Measurements from ENCODE around the gene ADCY2.

ADCY2 gene

DNA sequence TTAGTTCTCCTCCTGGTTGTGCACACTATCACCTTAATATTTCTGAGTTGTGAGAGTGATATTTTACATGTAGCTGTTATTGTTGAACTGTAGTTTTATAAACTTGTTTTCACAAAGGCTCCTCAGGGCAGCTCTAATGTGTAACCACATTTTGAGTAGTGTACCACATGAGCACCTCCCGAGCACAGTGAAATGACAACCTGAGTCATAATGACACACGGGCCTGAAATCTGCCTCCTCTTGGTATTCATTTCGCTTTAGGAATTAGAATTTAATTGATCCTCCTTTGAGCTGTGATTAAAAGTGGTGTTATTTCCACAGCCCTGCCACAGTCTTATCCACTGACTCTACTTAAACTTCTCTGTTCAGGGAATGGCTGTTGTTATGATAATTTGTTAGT is 480.9 kb downstream of the ADCY2 start:
- H3K23ac ChIP-seq (ENCODE audit: low read length in 2 of 2), result no peak overlapping the region
- H2BK15ac ChIP-seq (ENCODE audit: low read depth, poor library complexity, severe bottlenecking), result no peak overlapping the region
- no peak overlapping the region for H2BK5ac ChIP-seq (ENCODE audit: low read depth, low read length, poor library complexity, severe bottlenecking)
- no peak overlapping the region for H3K14ac ChIP-seq (ENCODE audit: low read length in 2 of 2)
- WGBS, result 51% methylated on average over 3 of the region's 3 CpGs
- no peak overlapping the region for H4K91ac ChIP-seq (ENCODE audit: low read length)
- H3K36me3 ChIP-seq (ENCODE audit: control insufficient read depth in 1 of 2, insufficient read depth in 2 of 2, low read depth in 1 of 2, low read length in 2 of 2), result peaks cover 19 to 55% of the 10 kb centered on the region in 2 experiments
- peaks cover 11% of the 10 kb centered on the region for H3K4me1 ChIP-seq (ENCODE audit: control insufficient read depth, insufficient read depth, low read depth, low read length)
- no peak overlapping the region for H4K8ac ChIP-seq (ENCODE audit: low read length)
- H3K9ac ChIP-seq (ENCODE audit: low read length), result peak overlapping the region; percentile 18
- DNase-seq, result peak; percentile 34
- H2AFZ ChIP-seq (ENCODE audit: low read depth, low read length), result no peak overlapping the region
- no peak overlapping the region for H3K18ac ChIP-seq (ENCODE audit: low read depth in 1 of 2, low read length in 2 of 2)
- H3K4me2 ChIP-seq (ENCODE audit: low read length, poor library complexity, severe bottlenecking), result no peak overlapping the region
- H2AK5ac ChIP-seq (ENCODE audit: low read length, severe bottlenecking), result no peak overlapping the region
- no peak overlapping the region for H3K4ac ChIP-seq (ENCODE audit: low read depth in 1 of 2, low read length in 2 of 2)
- H3K79me1 ChIP-seq (replicated peaks; ENCODE audit: low read length, poor library complexity, severe bottlenecking), result peaks cover 20% of the 10 kb centered on the region
- no peaks in the 10 kb centered on the region for H3K9me3 ChIP-seq (ENCODE audit: control insufficient read depth, low read length)
- no peak overlapping the region for H2BK120ac ChIP-seq (ENCODE audit: low read depth, low read length)
- no peak overlapping the region for H2BK12ac ChIP-seq (ENCODE audit: low read length in 2 of 2)
- no peaks in the 10 kb centered on the region for H3K27me3 ChIP-seq (ENCODE audit: control insufficient read depth in 1 of 2, insufficient read depth in 1 of 2, low read length in 2 of 2)
- H3K4me3 ChIP-seq (ENCODE audit: insufficient read depth in 1 of 2, low read depth in 1 of 2, low read length in 2 of 2), result no peak overlapping the region
- peak overlapping the region; percentile 41 for H3K27ac ChIP-seq (ENCODE audit: low read length, poor library complexity, severe bottlenecking)

DNA sequence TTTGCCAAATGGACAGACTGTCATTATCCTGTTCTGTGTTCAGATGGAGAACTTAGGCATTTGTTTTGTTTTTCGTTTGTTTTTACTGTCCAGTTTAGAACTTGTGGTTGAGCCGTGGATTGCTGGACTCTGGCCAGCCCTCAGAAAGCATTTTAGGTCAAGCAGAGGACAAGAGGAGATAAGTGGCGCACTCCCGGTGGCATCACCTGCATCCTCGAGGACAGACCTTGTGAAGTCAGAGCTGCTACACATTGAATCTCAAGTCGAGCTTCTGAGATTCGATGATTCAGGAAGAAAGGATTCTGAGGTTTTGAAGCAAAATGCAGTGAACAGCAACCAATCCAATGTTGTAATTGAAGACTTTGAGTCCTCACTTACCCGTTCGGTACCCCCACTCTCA is 481.9 kb downstream of the ADCY2 start:
- Histone ChIP-seq H2BK120ac (ENCODE audit: low read depth, low read length) (no peak overlapping the region), H2BK12ac (ENCODE audit: low read length in 2 of 2) (no peak overlapping the region), H3K9ac (ENCODE audit: low read length) (no peak overlapping the region), H3K18ac (ENCODE audit: low read depth in 1 of 2, low read length in 2 of 2) (no peak overlapping the region), H4K8ac (ENCODE audit: low read length) (no peak overlapping the region), H3K23ac (ENCODE audit: low read length in 2 of 2) (no peak overlapping the region), H3K36me3 (ENCODE audit: control insufficient read depth in 1 of 2, insufficient read depth in 2 of 2, low read depth in 1 of 2, low read length in 2 of 2) (peaks cover 23 to 65% of the 10 kb centered on the region in 2 experiments), H3K79me1 (replicated peaks; ENCODE audit: low read length, poor library complexity, severe bottlenecking) (peaks cover 24% of the 10 kb centered on the region), H3K27me3 (ENCODE audit: control insufficient read depth in 1 of 2, insufficient read depth in 1 of 2, low read length in 2 of 2) (no peaks in the 10 kb centered on the region), H3K4me1 (ENCODE audit: control insufficient read depth, insufficient read depth, low read depth, low read length) (peaks cover 11% of the 10 kb centered on the region), H3K4me2 (ENCODE audit: low read length, poor library complexity, severe bottlenecking) (no peak overlapping the region), H3K9me3 (ENCODE audit: control insufficient read depth, low read length) (no peaks in the 10 kb centered on the region), H2BK5ac (ENCODE audit: low read depth, low read length, poor library complexity, severe bottlenecking) (no peak overlapping the region), H2BK15ac (ENCODE audit: low read depth, poor library complexity, severe bottlenecking) (no peak overlapping the region), H3K14ac (ENCODE audit: low read length in 2 of 2) (no peak overlapping the region), H2AFZ (ENCODE audit: low read depth, low read length) (no peak overlapping the region), H2AK5ac (ENCODE audit: low read length, severe bottlenecking) (no peak overlapping the region), H3K27ac (ENCODE audit: low read length, poor library complexity, severe bottlenecking) (peak overlapping the region; percentile 67), H3K4me3 (ENCODE audit: insufficient read depth in 1 of 2, low read depth in 1 of 2, low read length in 2 of 2) (no peak overlapping the region), H4K91ac (ENCODE audit: low read length) (no peak overlapping the region), H3K4ac (ENCODE audit: low read depth in 1 of 2, low read length in 2 of 2) (no peak overlapping the region)
- DNase-seq, result no peak
- WGBS, result 77% methylated on average over 7 of the region's 9 CpGs

DNA sequence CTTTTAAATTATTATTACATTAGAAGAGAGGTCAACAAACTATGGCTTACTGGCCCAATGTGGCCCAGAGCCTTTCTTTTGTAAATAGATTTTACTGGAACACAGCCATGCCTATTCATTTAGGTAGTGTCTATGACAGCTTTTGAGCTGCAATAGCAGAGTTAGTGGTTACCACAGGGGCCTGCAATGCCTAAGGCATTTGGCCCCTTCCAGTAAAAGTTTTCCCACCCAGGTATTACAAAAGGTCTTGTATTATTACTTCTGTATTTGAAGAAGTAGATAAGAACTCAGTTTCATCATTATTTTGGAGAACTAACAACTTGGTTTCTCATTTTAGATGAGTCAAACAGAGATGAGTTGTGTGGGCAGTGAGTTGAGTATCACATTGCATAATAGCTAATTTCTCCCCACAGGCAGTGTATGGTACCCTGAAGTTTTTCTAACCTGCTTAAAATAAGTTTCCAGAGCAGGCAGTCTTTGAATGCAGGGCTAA is 482.5 kb downstream of the ADCY2 start:
- H4K91ac ChIP-seq (ENCODE audit: low read length), result no peak overlapping the region
- H3K4me2 ChIP-seq (ENCODE audit: low read length, poor library complexity, severe bottlenecking), result no peak overlapping the region
- peaks cover 11% of the 10 kb centered on the region for H3K4me1 ChIP-seq (ENCODE audit: control insufficient read depth, insufficient read depth, low read depth, low read length)
- no peak overlapping the region for H2BK120ac ChIP-seq (ENCODE audit: low read depth, low read length)
- no peak overlapping the region for H2AK5ac ChIP-seq (ENCODE audit: low read length, severe bottlenecking)
- H2BK5ac ChIP-seq (ENCODE audit: low read depth, low read length, poor library complexity, severe bottlenecking), result no peak overlapping the region
- H4K8ac ChIP-seq (ENCODE audit: low read length), result no peak overlapping the region
- H3K79me1 ChIP-seq (replicated peaks; ENCODE audit: low read length, poor library complexity, severe bottlenecking), result peaks cover 25% of the 10 kb centered on the region
- no peaks in the 10 kb centered on the region for H3K27me3 ChIP-seq (ENCODE audit: control insufficient read depth in 1 of 2, insufficient read depth in 1 of 2, low read length in 2 of 2)
- H3K9me3 ChIP-seq (ENCODE audit: control insufficient read depth, low read length), result no peaks in the 10 kb centered on the region
- H2BK15ac ChIP-seq (ENCODE audit: low read depth, poor library complexity, severe bottlenecking), result no peak overlapping the region
- H2AFZ ChIP-seq (ENCODE audit: low read depth, low read length), result no peak overlapping the region
- DNase-seq, result no peak
- H3K36me3 ChIP-seq (ENCODE audit: control insufficient read depth in 1 of 2, insufficient read depth in 2 of 2, low read depth in 1 of 2, low read length in 2 of 2), result peaks cover 23 to 70% of the 10 kb centered on the region in 2 experiments
- H3K23ac ChIP-seq (ENCODE audit: low read length in 2 of 2), result no peak overlapping the region
- no peak overlapping the region for H3K14ac ChIP-seq (ENCODE audit: low read length in 2 of 2)
- H3K9ac ChIP-seq (ENCODE audit: low read length), result no peak overlapping the region
- no peak overlapping the region for H3K18ac ChIP-seq (ENCODE audit: low read depth in 1 of 2, low read length in 2 of 2)
- no peak overlapping the region for H3K4me3 ChIP-seq (ENCODE audit: insufficient read depth in 1 of 2, low read depth in 1 of 2, low read length in 2 of 2)
- H2BK12ac ChIP-seq (ENCODE audit: low read length in 2 of 2), result no peak overlapping the region
- peak overlapping the region; percentile 67 for H3K27ac ChIP-seq (ENCODE audit: low read length, poor library complexity, severe bottlenecking)
- no peak overlapping the region for H3K4ac ChIP-seq (ENCODE audit: low read depth in 1 of 2, low read length in 2 of 2)
